ENCODE measurements around the gene CCSAP.

Gene CCSAP

DNA sequence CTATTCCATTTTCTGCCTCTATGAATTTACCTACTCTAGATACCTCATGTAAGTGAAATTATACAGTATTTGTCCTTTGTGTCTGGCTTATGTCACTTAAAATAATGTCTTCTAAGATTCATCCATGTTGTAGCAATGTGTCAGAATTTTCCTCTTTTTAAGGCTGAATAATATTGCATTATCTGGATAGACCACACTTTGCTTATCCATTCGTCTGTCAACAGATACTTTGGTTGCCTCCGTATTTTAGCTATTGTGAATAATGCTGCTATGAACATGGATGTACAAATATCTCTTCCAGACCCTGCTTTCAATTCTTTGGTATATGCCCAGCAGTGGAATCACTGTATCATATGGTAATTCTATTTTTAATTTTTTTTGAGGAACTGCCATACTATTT lies 10.1 kb upstream of the CCSAP start:
- Histone ChIP-seq H3K9me3 (no peaks in the 10 kb centered on the region), H3K4me3 (ENCODE audit: low read depth in 1 of 2, low read length in 1 of 2) (no peak overlapping the region), H3K27me3 (peaks cover 78% of the 10 kb centered on the region), H3K36me3 (no peaks in the 10 kb centered on the region), H3K27ac (no peak overlapping the region), H3K4me1 (ENCODE audit: control insufficient read depth in 1 of 2, insufficient read depth in 1 of 2, low read depth in 1 of 2, low read length in 1 of 2) (no peaks in the 10 kb centered on the region)
- TF ChIP-seq, protein P1, sequence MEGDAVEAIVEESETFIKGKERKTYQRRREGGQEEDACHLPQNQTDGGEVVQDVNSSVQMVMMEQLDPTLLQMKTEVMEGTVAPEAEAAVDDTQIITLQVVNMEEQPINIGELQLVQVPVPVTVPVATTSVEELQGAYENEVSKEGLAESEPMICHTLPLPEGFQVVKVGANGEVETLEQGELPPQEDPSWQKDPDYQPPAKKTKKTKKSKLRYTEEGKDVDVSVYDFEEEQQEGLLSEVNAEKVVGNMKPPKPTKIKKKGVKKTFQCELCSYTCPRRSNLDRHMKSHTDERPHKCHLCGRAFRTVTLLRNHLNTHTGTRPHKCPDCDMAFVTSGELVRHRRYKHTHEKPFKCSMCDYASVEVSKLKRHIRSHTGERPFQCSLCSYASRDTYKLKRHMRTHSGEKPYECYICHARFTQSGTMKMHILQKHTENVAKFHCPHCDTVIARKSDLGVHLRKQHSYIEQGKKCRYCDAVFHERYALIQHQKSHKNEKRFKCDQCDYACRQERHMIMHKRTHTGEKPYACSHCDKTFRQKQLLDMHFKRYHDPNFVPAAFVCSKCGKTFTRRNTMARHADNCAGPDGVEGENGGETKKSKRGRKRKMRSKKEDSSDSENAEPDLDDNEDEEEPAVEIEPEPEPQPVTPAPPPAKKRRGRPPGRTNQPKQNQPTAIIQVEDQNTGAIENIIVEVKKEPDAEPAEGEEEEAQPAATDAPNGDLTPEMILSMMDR (IDR thresholded peaks at IDR 0.05), result no peak

DNA sequence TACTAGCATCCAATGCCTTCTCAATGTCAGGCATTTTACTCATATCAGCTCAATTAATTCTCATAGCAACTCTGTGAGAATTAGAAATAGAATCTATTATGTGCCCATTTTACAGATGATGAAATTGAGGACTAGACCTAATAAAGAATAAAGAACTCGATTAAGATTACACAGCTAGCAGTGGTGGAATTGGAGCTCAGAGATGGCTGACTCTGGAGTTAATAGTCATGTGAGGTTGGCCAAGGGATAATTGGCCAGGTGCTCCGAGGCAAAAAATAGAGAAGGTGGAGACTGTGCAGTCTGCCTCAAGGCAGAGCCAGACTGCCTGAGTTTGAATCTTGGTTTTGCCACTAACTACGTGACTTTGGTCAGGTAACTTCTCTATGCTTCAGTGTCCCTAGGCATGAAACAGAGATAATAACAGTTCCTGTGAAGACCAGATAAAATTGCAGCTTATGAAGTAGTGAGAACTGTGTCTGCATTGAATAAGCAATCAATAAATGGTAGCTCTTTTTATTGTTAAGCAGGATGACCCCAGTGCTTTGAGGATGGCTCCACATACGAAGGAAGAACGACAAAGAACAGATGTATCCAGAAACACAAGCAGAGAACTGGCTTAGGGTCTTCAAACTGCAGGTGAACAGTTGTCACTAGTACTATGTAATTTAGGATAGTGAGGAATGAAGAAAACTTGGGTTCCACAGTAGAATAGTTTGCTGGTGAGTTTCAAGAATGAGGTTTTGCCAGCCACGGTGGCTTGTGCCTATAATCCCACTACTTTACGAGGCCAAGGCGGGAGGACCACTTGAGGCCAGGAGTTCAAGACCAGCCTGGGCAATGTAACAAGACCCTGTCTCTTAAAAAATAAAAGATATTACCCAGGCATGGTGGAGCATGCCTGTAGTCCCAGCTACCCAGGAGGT lies 6.9 kb upstream of the CCSAP start:
- TF ChIP-seq, protein P1 (IDR thresholded peaks at IDR 0.05), result no peak
- Histone ChIP-seq H3K4me1 (ENCODE audit: control insufficient read depth in 1 of 2, insufficient read depth in 1 of 2, low read depth in 1 of 2, low read length in 1 of 2) (no peaks in the 10 kb centered on the region), H3K36me3 (no peaks in the 10 kb centered on the region), H3K27me3 (peaks cover 81% of the 10 kb centered on the region), H3K9me3 (no peaks in the 10 kb centered on the region), H3K27ac (no peak overlapping the region), H3K4me3 (ENCODE audit: low read depth in 1 of 2, low read length in 1 of 2) (no peak overlapping the region)

DNA sequence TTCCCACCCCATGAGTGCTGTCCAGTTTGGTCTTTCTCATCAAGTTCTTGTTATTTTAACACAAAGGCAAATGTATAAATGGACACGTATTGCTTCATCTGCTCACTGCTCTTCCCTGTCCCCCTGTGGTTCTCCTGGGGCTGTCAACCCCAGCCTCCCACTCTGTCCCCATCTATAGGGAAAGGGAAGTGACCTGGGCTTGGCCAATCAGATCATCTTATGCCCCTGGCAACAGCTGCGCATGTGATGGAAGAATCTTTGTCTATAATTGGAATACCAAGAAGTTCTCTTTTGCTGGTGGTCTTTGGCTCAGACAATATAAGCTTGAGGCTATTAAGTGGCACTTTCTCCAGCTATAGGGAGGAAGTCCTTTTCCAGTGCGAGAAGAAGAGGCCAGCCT lies 4.7 kb upstream of the CCSAP start:
- no peaks in the 10 kb centered on the region for H3K9me3 ChIP-seq
- H3K27ac ChIP-seq, result no peak overlapping the region
- no peaks in the 10 kb centered on the region for H3K36me3 ChIP-seq
- peaks cover 13 to 14% of the 10 kb centered on the region in 2 experiments for H3K4me1 ChIP-seq (ENCODE audit: control insufficient read depth in 1 of 2, insufficient read depth in 1 of 2, low read depth in 1 of 2, low read length in 1 of 2)
- H3K27me3 ChIP-seq, result peaks cover 88% of the 10 kb centered on the region
- TF ChIP-seq, protein P1 (IDR thresholded peaks at IDR 0.05), result no peak
- H3K4me3 ChIP-seq (ENCODE audit: low read depth in 1 of 2, low read length in 1 of 2), result no peak overlapping the region

DNA sequence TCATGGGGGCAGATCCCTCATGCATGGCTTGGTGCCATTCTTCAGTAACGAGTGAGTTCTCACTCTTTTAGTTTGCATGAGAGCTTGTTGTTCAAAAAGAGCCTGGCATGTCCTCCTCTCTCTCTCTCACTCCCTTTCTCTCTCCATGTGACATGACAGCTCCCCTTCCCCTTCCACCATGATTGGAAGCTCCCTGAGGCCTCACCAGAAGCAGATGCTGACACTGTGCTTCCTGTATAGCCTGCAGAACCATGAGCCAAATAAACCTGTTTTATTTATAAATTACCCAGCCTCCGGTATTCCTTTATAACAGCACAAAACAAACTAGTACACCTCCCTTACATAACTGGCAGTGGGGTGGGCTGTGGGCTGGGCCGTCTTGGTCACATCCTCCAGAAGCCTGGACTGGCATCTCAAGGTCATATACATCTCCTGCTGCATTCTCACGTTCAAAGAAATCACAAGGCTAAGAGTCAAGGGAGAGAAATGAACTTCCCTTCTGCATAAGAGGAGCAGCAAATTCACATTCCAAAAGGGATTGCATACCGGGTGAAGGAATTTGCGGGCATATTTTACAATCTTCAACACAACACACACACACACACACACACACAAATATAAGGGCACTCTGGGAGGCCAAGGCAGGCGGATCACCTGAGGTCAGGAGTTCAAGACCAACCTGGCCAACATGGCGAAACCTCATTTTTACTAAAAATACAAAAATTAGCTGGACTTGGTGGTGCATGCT lies 2.3 kb upstream of the CCSAP start:
- Histone ChIP-seq H3K36me3 (no peaks in the 10 kb centered on the region), H3K4me1 (ENCODE audit: control insufficient read depth in 1 of 2, insufficient read depth in 1 of 2, low read depth in 1 of 2, low read length in 1 of 2) (peaks cover 28% of the 10 kb centered on the region in 2 experiments), H3K9me3 (no peaks in the 10 kb centered on the region), H3K4me3 (ENCODE audit: low read depth in 1 of 2, low read length in 1 of 2) (no peak overlapping the region), H3K27ac (no peak overlapping the region), H3K27me3 (peaks cover 65% of the 10 kb centered on the region)
- TF ChIP-seq, protein P1 (IDR thresholded peaks at IDR 0.05), result no peak

DNA sequence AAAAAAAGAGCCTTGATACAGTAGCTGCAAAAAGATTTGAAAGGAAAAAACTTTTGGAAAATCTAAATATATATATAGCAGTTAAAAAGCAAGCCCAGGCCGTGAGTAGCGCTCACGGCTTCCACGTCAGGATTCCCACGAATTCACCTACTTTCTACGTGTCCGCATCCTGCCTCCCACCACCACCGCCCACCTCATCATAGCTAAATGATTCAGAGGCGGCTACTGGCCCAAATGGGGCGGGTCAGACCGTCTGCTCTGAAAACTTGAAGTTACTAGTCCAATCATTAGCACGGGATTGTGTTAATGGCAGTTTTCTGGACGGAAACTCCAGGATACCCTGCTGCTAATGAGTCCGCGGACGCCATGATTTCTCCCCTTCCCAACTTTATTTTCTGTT lies 1.3 kb upstream of the CCSAP start:
- no peak overlapping the region for H3K27ac ChIP-seq
- no peaks in the 10 kb centered on the region for H3K9me3 ChIP-seq
- H3K36me3 ChIP-seq, result no peaks in the 10 kb centered on the region
- no peak overlapping the region for H3K4me3 ChIP-seq (ENCODE audit: low read depth in 1 of 2, low read length in 1 of 2)
- H3K4me1 ChIP-seq (ENCODE audit: control insufficient read depth in 1 of 2, insufficient read depth in 1 of 2, low read depth in 1 of 2, low read length in 1 of 2), result peaks cover 29 to 36% of the 10 kb centered on the region in 2 experiments
- TF ChIP-seq, protein P1 (IDR thresholded peaks at IDR 0.05), result no peak
- peaks cover 64% of the 10 kb centered on the region for H3K27me3 ChIP-seq
